Common myeloid progenitor, CD34-positive (primary cell): ENCODE results near the gene ATP9A.
A peak's percentile ranks its signal among the peaks of the same experiment; 100 is the strongest.

Experiments
- CTCF ChIA-PET: fragments of 350-600 bp; sonication (Branson Sonifier 250); formaldehyde crosslinking; loops from one replicate; lab custom pipeline; 2021; ENCODE audit warnings: antibody characterized with exemption; lab: Charles Lee
- POLR2A ChIA-PET: fragments of 350-600 bp; sonication (Branson Sonifier 250); formaldehyde crosslinking; loops from one replicate; lab custom pipeline; 2021; ENCODE audit warnings: antibody characterized with exemption; lab: Charles Lee
- DNase-seq, 3 donors: peaks; one replicate each; pipeline versions ENCODE4 v3.0.0 to v3.0.0-alpha.2; 2013
- H3K27ac ChIP-seq, 2 experiments: 1 replicate in 1 of 2; 2 replicates in 1 of 2; pipeline ENCODE4 v1.7.0; 2013; ENCODE audit warnings: inconsistent platforms in 2 of 2, low read length in 2 of 2, mild to moderate bottlenecking in 2 of 2, low read depth in 1 of 2, moderate library complexity in 1 of 2; ENCODE audit not compliant: severe bottlenecking in 2 of 2, insufficient read depth in 1 of 2, poor library complexity in 1 of 2
- H3K27me3 ChIP-seq, 5 experiments: replicated peaks in 2 of 5; 1 replicate in 3 of 5; 2 replicates in 2 of 5; pipeline versions ENCODE4 v1.6.1 to v1.7.0; 2013; ENCODE audit warnings: low read length in 4 of 5, mild to moderate bottlenecking in 2 of 5, moderate library complexity in 2 of 5, inconsistent platforms in 1 of 5; ENCODE audit not compliant: insufficient read depth in 5 of 5, control insufficient read depth in 4 of 5
- H3K36me3 ChIP-seq, 4 experiments: 1 replicate in 2 of 4; 2 replicates in 2 of 4; pipeline versions ENCODE4 v1.6.1 to v1.7.0; 2013; ENCODE audit warnings: low read length in 3 of 4, control low read depth in 1 of 4, mild to moderate bottlenecking in 1 of 4; ENCODE audit not compliant: control insufficient read depth in 4 of 4, insufficient read depth in 4 of 4
- H3K4me1 ChIP-seq, 4 experiments: 1 replicate in 3 of 4; 2 replicates in 1 of 4; pipeline versions ENCODE4 v1.6.1 to v1.7.1; 2013; ENCODE audit warnings: low read length in 3 of 4, mild to moderate bottlenecking in 3 of 4, control low read depth in 1 of 4, inconsistent platforms in 1 of 4, moderate library complexity in 1 of 4; ENCODE audit not compliant: control insufficient read depth in 4 of 4, insufficient read depth in 4 of 4; ENCODE audit errors: control extremely low read depth in 1 of 4
- H3K4me3 ChIP-seq, 7 experiments: 1 replicate in 4 of 7; 2 replicates in 3 of 7; pipeline versions ENCODE4 v1.5.1 to v1.7.0; 2013; ENCODE audit warnings: mild to moderate bottlenecking in 7 of 7, low read length in 6 of 7, moderate library complexity in 6 of 7, inconsistent platforms in 2 of 7, low read depth in 2 of 7, control low read depth in 1 of 7; ENCODE audit not compliant: insufficient read depth in 4 of 7, control insufficient read depth in 1 of 7; ENCODE audit errors: extremely low read depth in 1 of 7
- H3K9me3 ChIP-seq, 5 experiments: 1 replicate in 4 of 5; 2 replicates in 1 of 5; pipeline versions ENCODE4 v1.6.1 to v1.7.1; 2013; ENCODE audit warnings: low read length in 4 of 5, mild to moderate bottlenecking in 2 of 5, inconsistent platforms in 1 of 5, low read depth in 1 of 5, moderate library complexity in 1 of 5; ENCODE audit not compliant: control insufficient read depth in 4 of 5, insufficient read depth in 2 of 5; ENCODE audit errors: control extremely low read depth in 1 of 5
- WGBS: methylation state at CpG from one replicate; pipeline ENCODE4 v1.1.5; 2013; ENCODE audit not compliant: insufficient coverage; 5-methylcytosine and 5-hydroxymethylcytosine counted together

ATP9A gene

GRCh38 chr20:51563174-51563485 is 205.1 kb downstream of the ATP9A start:
- DNase-seq, result peak in 1 of 3 donors; percentile 16
- H3K9me3 ChIP-seq, result peaks cover 0 to 2% (median 0%) of the 10 kb centered on the region in 5 experiments
- no peaks in the 10 kb centered on the region for H3K36me3 ChIP-seq
- POLR2A ChIA-PET, result interaction anchor here (1.7 kb wide), 1 partner anchor 20 kb away, joined by 7 read pairs; the partner anchor contains the start of gene NFATC2
- peaks cover 0 to 33% (median 25%) of the 10 kb centered on the region in 4 experiments for H3K4me1 ChIP-seq
- peaks cover 8 to 58% (median 34%) of the 10 kb centered on the region in 5 experiments for H3K27me3 ChIP-seq
- peak overlapping the region in 6 of 7 experiments; percentile 51 to 78 (median 68) for H3K4me3 ChIP-seq
- WGBS, result 0% methylated on average over 5 of the region's 9 CpGs
- CTCF ChIA-PET, result interaction anchor here (1.0 to 1.9 kb wide), 4 partner anchors 10 to 56 kb away, joined by 3 to 10 read pairs (median 4); no protein-coding TSS in a partner anchor
- no peak overlapping the region for H3K27ac ChIP-seq

GRCh38 chr20:51562332-51563173 is 205.6 kb downstream of the ATP9A start:
- POLR2A ChIA-PET, result interaction anchor here (1.7 kb wide), 1 partner anchor 20 kb away, joined by 7 read pairs; the partner anchor contains the start of gene NFATC2
- Histone ChIP-seq H3K4me1 (peaks cover 0 to 33% (median 25%) of the 10 kb centered on the region in 4 experiments), H3K27me3 (peaks cover 8 to 58% (median 34%) of the 10 kb centered on the region in 5 experiments), H3K36me3 (no peaks in the 10 kb centered on the region), H3K9me3 (no peaks in the 10 kb centered on the region), H3K27ac (no peak overlapping the region), H3K4me3 (peak overlapping the region in 6 of 7 experiments; percentile 51 to 78 (median 68))
- DNase-seq, result peak in 2 of 3 donors; percentile 24 to 53
- under 1% methylated on average over 64 of the region's 76 CpGs for WGBS
- CTCF ChIA-PET, result interaction anchor here (1.0 to 1.9 kb wide), 4 partner anchors 10 to 56 kb away, joined by 3 to 10 read pairs (median 4); no protein-coding TSS in a partner anchor

DNA sequence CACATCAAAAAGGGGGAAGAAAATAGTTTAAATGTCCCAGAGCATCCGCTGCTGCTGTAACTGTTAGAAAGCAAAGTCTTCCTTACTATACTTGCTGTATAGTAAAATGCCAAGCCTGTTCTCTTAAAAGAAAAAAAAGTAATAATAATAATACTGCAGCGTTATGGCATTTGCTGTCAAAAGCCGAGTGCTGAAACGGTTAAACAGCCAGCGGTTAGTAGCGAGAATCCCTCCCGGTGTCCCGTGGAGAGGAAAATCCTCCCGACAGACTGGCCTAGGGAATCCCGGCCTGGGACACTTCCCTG is 206.2 kb downstream of the ATP9A start:
- peaks cover 8 to 58% (median 34%) of the 10 kb centered on the region in 5 experiments for H3K27me3 ChIP-seq
- no peaks in the 10 kb centered on the region for H3K9me3 ChIP-seq
- no peak overlapping the region for H3K27ac ChIP-seq
- ChIA-PET CTCF (no interaction called here), POLR2A (no interaction called here)
- H3K36me3 ChIP-seq, result no peaks in the 10 kb centered on the region
- peaks cover 0 to 33% (median 25%) of the 10 kb centered on the region in 4 experiments for H3K4me1 ChIP-seq
- WGBS, result under 1% methylated on average over 9 of the region's 10 CpGs
- H3K4me3 ChIP-seq, result peak overlapping the region in 6 of 7 experiments; percentile 51 to 78 (median 68)
- DNase-seq, result peak in 2 of 3 donors; percentile 14 to 44

DNA sequence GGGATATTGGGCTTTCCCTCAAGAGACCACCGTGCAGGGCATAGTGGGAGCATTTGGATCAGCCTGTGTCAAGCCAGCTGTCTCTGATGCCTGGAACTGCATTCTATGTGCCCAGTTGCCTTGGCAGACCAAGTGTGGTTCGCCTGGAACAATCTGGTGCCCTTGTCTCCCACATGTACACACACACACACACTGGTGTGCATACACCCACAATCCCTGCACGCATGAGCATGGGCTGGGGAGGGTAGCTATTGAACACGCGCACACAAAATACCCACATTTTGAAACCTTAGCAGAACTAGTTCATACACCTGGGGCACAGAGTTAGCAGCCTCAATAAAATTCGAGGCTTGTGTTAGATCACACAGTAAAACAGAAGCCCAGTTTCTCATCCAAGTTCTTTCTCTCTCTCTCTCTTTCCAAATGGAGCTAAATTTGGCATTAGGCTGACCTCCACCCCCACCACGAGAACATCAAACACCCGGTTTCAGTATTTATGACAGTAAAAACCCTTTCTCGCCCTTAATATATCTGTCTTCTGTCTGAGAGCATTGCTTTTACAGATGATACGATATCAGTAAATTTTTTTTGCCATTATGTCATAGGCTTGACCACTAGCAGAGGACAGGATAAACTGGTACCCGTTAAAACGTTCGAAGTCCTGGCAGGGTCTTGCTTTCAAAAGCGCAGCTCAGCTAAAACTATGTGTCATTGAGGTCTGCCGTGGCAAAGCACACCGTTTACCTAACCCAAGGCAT is 207.5 kb downstream of the ATP9A start:
- Histone ChIP-seq H3K4me3 (no peak overlapping the region), H3K27ac (no peak overlapping the region), H3K4me1 (peaks cover 0 to 33% (median 25%) of the 10 kb centered on the region in 4 experiments), H3K9me3 (no peaks in the 10 kb centered on the region), H3K27me3 (peaks cover 8 to 58% (median 31%) of the 10 kb centered on the region in 5 experiments), H3K36me3 (no peaks in the 10 kb centered on the region)
- CTCF ChIA-PET, result interaction anchor here (1.4 to 1.9 kb wide), 2 partner anchors 12 to 17 kb away, joined by 6 to 11 read pairs; partner anchors contain the start of gene NFATC2
- WGBS, result 58% methylated on average over 14 of the region's 16 CpGs
- DNase-seq, result peak in 1 of 3 donors; percentile 33
- POLR2A ChIA-PET, result no interaction called here

DNA sequence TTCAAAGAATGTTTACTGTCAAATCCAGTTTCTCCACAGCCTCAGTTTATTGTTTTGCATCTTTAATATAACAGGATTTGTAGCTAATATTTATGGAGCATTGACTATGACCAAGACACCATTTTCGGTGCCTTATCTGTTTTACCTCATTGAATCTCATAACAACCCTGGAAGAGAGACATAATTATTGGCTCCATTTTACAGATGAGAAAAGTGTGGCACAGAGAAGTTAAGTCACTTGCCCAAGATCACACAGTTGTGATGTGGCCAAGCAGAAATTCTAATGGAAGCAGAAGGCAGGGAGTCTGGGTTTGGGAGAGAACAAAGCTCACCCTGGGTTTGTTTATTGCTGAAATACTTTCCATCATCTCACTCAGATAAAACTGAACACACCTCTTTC is 208.1 kb downstream of the ATP9A start:
- Histone ChIP-seq H3K27me3 (peaks cover 8 to 58% (median 31%) of the 10 kb centered on the region in 5 experiments), H3K4me3 (no peak overlapping the region), H3K4me1 (peaks cover 0 to 30% (median 25%) of the 10 kb centered on the region in 4 experiments), H3K36me3 (no peaks in the 10 kb centered on the region), H3K27ac (no peak overlapping the region), H3K9me3 (no peaks in the 10 kb centered on the region)
- CTCF ChIA-PET, result interaction anchor here (1.4 to 1.9 kb wide), 2 partner anchors 11 to 17 kb away, joined by 6 to 11 read pairs; partner anchors contain the start of gene NFATC2
- POLR2A ChIA-PET, result no interaction called here
- no CpG with 5 or more reads among the region's 1 CpG for WGBS
- no peak for DNase-seq

GRCh38 chr20:51554538-51555165 is 213.5 kb downstream of the ATP9A start:
- H3K9me3 ChIP-seq, result no peaks in the 10 kb centered on the region
- H3K36me3 ChIP-seq, result no peaks in the 10 kb centered on the region
- peaks cover under 1 to 8% (median 5%) of the 10 kb centered on the region in 5 experiments for H3K27me3 ChIP-seq
- 50% methylated on average over 11 of the region's 11 CpGs for WGBS
- CTCF ChIA-PET, result interaction anchor here (1.2 to 1.3 kb wide), 5 partner anchors 11 to 59 kb away, joined by 3 to 5 read pairs (median 3); partner anchors contain the start of gene NFATC2
- no peak overlapping the region for H3K4me3 ChIP-seq
- H3K4me1 ChIP-seq, result peaks cover 0 to 5% (median 1%) of the 10 kb centered on the region in 4 experiments
- POLR2A ChIA-PET, result interaction anchor here (0.6 to 1.0 kb wide), 2 partner anchors 12 to 97 kb away, joined by 4 to 5 read pairs; partner anchors contain the start of gene NFATC2
- peak in 2 of 3 donors; percentile 72 to 81 for DNase-seq
- no peak overlapping the region for H3K27ac ChIP-seq
